Smooth muscle cell (in vitro differentiated cells): ENCODE measurements around the gene RPTOR. TPM values are rescaled to one million over a fixed set of nuclear protein-coding genes. Genes with fewer than 3 reads are reported as not detected.

Experiments
- DNase-seq: peaks from one replicate; lab custom pipeline; 2025; ENCODE audit not compliant: unreplicated experiment; lab: John Stamatoyannopoulos, UW
- H2AFZ ChIP-seq: fragments of 200-600 bp; sonication (generic); 2 replicates; pipeline ENCODE4 v1.6.0; 2016; ENCODE audit warnings: antibody characterized with exemption, low read depth, mild to moderate bottlenecking
- H3F3A ChIP-seq: fragments of 200-600 bp; sonication (generic); 2 replicates; pipeline ENCODE4 v1.6.0; 2017; ENCODE audit warnings: antibody characterized with exemption, low read depth
- H3K27ac ChIP-seq: fragments of 200-600 bp; sonication (generic); 2 replicates; pipeline ENCODE4 v1.5.1; 2016; ENCODE audit warnings: low read depth, mild to moderate bottlenecking
- H3K27me3 ChIP-seq: fragments of 200-600 bp; sonication (generic); 2 replicates; pipeline ENCODE4 v1.6.1; 2016; ENCODE audit warnings: low read depth, mild to moderate bottlenecking
- H3K36me3 ChIP-seq: fragments of 200-600 bp; sonication (generic); 2 replicates; pipeline ENCODE4 v1.5.1; 2016; ENCODE audit warnings: low read depth
- H3K4me1 ChIP-seq: fragments of 200-600 bp; sonication (generic); 2 replicates; pipeline ENCODE4 v1.5.1; 2016; ENCODE audit warnings: low read depth
- H3K4me2 ChIP-seq: fragments of 200-600 bp; sonication (generic); 2 replicates; pipeline ENCODE4 v1.6.0; 2016; ENCODE audit warnings: mild to moderate bottlenecking
- H3K4me3 ChIP-seq: fragments of 200-600 bp; sonication (generic); 2 replicates; pipeline ENCODE4 v1.5.1; 2016; ENCODE audit warnings: mild to moderate bottlenecking
- H3K79me2 ChIP-seq: fragments of 200-600 bp; sonication (generic); 2 replicates; pipeline ENCODE4 v1.6.0; 2016; ENCODE audit warnings: low read depth, mild to moderate bottlenecking
- H3K9ac ChIP-seq: fragments of 200-600 bp; sonication (generic); 2 replicates; pipeline ENCODE4 v1.6.0; 2016; ENCODE audit warnings: low read depth
- H3K9me3 ChIP-seq: fragments of 200-600 bp; sonication (generic); replicated peaks from 2 replicates; pipeline ENCODE4 v1.5.1; 2016; ENCODE audit warnings: low read depth
- H4K20me1 ChIP-seq: fragments of 200-600 bp; sonication (generic); 2 replicates; pipeline ENCODE4 v1.6.0; 2016; ENCODE audit warnings: low read depth
- WGBS: methylation state at CpG from one replicate; pipeline ENCODE4 v1.1.7; 2016; ENCODE audit warnings: low lambda C conversion rate; 5-methylcytosine and 5-hydroxymethylcytosine counted together
- polyA plus RNA-seq: library from polyadenylated mRNA; unstranded; fragments of >200 nt; fragmentation: Nextera tagmentation; extraction: Ambion mirVana; gene quantifications from 2 replicates; pipeline ENCODE4 v1.2.1, GENCODE V29; 2016
- total RNA-seq: library from RNA; depleted of rRNA; stranded (reverse); fragments of >200 nt; gene quantifications from 2 replicates; pipeline ENCODE4 v1.2.3, GENCODE V29; 2014
- TF ChIP-seq, protein P1 (sequence below): fragments of 200-600 bp; sonication (generic); IDR thresholded peaks from 2 replicates; pipeline ENCODE4 v1.5.1; 2017; ENCODE audit warnings: borderline replicate concordance, mild to moderate bottlenecking, antibody characterized with exemption; ENCODE audit not compliant: insufficient read depth, poor library complexity, severe bottlenecking

Gene RPTOR
- total and polyA plus RNA-seq, 2 experiments from 2014 or later = 10.6 to 12.2 TPM

GRCh38 chr17:80866050-80866793 is 321.6 kb downstream of the RPTOR start:
- H3K9ac ChIP-seq = no peak overlapping the region
- 33% methylated on average over 8 of the region's 8 CpGs for WGBS
- no peaks in the 10 kb centered on the region for H3F3A ChIP-seq
- no peak overlapping the region for H2AFZ ChIP-seq
- H3K4me1 ChIP-seq = no peaks in the 10 kb centered on the region
- TF ChIP-seq, protein P1, sequence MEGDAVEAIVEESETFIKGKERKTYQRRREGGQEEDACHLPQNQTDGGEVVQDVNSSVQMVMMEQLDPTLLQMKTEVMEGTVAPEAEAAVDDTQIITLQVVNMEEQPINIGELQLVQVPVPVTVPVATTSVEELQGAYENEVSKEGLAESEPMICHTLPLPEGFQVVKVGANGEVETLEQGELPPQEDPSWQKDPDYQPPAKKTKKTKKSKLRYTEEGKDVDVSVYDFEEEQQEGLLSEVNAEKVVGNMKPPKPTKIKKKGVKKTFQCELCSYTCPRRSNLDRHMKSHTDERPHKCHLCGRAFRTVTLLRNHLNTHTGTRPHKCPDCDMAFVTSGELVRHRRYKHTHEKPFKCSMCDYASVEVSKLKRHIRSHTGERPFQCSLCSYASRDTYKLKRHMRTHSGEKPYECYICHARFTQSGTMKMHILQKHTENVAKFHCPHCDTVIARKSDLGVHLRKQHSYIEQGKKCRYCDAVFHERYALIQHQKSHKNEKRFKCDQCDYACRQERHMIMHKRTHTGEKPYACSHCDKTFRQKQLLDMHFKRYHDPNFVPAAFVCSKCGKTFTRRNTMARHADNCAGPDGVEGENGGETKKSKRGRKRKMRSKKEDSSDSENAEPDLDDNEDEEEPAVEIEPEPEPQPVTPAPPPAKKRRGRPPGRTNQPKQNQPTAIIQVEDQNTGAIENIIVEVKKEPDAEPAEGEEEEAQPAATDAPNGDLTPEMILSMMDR = peak; percentile 55
- no peak overlapping the region for H3K27ac ChIP-seq
- H3K79me2 ChIP-seq = no peaks in the 10 kb centered on the region
- peak; percentile 4 for DNase-seq
- no peaks in the 10 kb centered on the region for H3K36me3 ChIP-seq
- H3K9me3 ChIP-seq = no peaks in the 10 kb centered on the region
- no peak overlapping the region for H3K4me3 ChIP-seq
- H3K27me3 ChIP-seq = no peaks in the 10 kb centered on the region
- no peaks in the 10 kb centered on the region for H4K20me1 ChIP-seq
- no peak overlapping the region for H3K4me2 ChIP-seq

DNA sequence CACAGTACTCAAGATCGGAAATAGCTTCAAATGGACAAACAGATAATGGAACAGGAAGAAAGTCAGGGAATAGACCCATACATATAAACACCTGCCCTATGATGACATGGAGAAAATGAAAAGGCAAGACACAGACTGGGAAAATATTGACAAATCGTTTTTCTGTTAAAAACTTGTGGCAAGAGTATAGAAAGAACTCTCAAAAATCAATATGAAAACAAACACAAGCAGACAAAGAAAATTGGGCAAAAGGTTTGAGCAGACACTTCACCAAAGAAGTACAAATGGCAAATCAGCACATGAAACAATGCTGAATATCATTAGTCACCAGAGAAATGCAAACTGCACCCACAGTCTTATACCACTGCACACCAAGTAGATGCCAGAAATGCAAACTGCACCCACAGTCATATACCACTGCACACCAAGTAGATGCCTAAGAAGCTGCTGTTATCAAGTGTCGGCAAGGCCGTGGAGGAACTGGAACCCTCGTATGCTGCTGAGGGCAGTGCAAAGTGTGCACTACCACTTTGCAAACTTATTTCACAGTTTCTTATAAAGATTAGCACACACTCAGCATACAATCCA is 323.5 kb downstream of the RPTOR start:
- Histone ChIP-seq H3K27ac (no peak overlapping the region), H2AFZ (no peak overlapping the region), H3K4me2 (no peak overlapping the region), H4K20me1 (no peaks in the 10 kb centered on the region), H3K4me3 (no peak overlapping the region), H3K36me3 (no peaks in the 10 kb centered on the region), H3K27me3 (no peaks in the 10 kb centered on the region), H3K9me3 (no peaks in the 10 kb centered on the region), H3K4me1 (peaks cover 2% of the 10 kb centered on the region), H3K9ac (no peak overlapping the region), H3F3A (peaks cover 2% of the 10 kb centered on the region), H3K79me2 (no peaks in the 10 kb centered on the region)
- TF ChIP-seq, protein P1 = no peak
- 91% methylated on average over 5 of the region's 5 CpGs for WGBS
- DNase-seq = no peak

GRCh38 chr17:80869481-80870145 is 325.0 kb downstream of the RPTOR start:
- H3K36me3 ChIP-seq = no peaks in the 10 kb centered on the region
- 97% methylated on average over 7 of the region's 7 CpGs for WGBS
- peaks cover 2% of the 10 kb centered on the region for H4K20me1 ChIP-seq
- no peak overlapping the region for H3K9ac ChIP-seq
- H3K79me2 ChIP-seq = no peaks in the 10 kb centered on the region
- no peak for DNase-seq
- no peaks in the 10 kb centered on the region for H3K9me3 ChIP-seq
- H3K27ac ChIP-seq = no peak overlapping the region
- no peaks in the 10 kb centered on the region for H3K27me3 ChIP-seq
- H3K4me1 ChIP-seq = peaks cover 14% of the 10 kb centered on the region
- H3K4me3 ChIP-seq = no peak overlapping the region
- H2AFZ ChIP-seq = no peak overlapping the region
- H3F3A ChIP-seq = peaks cover 6% of the 10 kb centered on the region
- H3K4me2 ChIP-seq = no peak overlapping the region
- TF ChIP-seq, protein P1 = no peak
